ENCODE data around the gene MRPL12. TPM values are rescaled to one million over a fixed set of nuclear protein-coding genes. Genes with fewer than 3 reads are reported as not detected.
A peak's percentile ranks its signal among the peaks of the same experiment; 100 is the strongest.

The MRPL12 gene
- total and polyA plus RNA-seq, 2 experiments from 2014 or later = 4.3 to 78.5 TPM

DNA sequence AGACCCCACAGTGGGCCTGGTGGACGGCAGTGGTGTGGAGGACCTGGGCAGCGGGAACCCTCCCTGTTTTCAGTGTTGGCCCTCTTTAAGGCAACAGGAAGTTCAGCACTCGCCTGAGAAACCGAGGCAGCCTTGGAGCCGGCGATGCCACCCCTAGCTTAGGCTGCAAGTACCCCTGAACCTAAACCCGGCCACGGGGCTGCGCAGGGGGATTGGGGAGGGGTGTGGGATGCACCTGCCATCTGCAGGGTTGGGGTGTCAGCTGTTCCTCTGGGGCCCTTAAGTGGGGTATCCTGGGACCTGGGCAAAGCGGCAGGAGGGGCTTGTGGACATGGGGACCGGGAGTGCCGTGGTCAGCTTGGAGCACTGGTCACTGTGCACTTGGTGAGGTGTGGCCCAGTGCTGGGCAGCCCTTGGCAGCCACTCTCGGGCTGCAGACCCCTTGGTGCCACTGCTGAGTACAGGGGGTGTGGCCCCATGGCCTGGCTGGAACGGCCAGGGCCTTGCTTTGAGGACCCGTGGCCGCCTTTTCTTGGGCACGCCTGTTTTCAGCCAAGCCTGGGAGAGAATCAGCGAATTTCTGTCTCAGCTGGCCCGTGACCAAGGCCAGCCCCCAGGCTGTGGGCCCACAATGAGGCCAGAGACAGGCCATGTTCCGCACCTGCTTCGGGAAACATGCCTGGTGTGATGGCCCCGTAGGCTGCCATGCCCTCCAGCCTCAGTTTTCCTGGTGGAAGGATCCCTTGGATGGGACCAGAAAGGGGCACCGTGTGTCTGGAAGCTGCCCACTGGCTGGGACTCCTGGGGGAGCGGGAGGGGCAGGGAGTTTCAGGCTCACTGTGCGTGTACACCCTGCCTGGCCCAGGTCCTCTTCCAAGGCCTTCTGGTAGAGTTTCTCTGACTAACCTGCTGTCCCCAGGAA, 4.8 kb downstream of the MRPL12 start:
- Histone ChIP-seq H2AFZ (no peak overlapping the region), H3K27ac (no peak overlapping the region), H4K20me1 (ENCODE audit: insufficient read depth) (no peaks in the 10 kb centered on the region), H3F3A (ENCODE audit: insufficient read depth) (no peaks in the 10 kb centered on the region), H3K4me2 (ENCODE audit: unreplicated experiment) (no peak overlapping the region), H3K27me3 (replicated peaks; ENCODE audit: insufficient read depth) (no peaks in the 10 kb centered on the region), H3K4me1 (ENCODE audit: insufficient read depth) (peaks cover 20% of the 10 kb centered on the region), H3K9me3 (ENCODE audit: low read depth) (no peaks in the 10 kb centered on the region), H3K36me3 (ENCODE audit: low read depth) (no peaks in the 10 kb centered on the region; the same call in 1 of the 2 replicates), H3K79me2 (ENCODE audit: insufficient read depth) (peaks cover 25% of the 10 kb centered on the region), H3K9ac (no peak overlapping the region), H3K9me2 (ENCODE audit: insufficient read depth) (no peaks in the 10 kb centered on the region), H3K4me3 (no peak overlapping the region)
- TF ChIP-seq EZH2 (IDR thresholded peaks at IDR 0.05; ENCODE audit: insufficient read depth, poor library complexity, severe bottlenecking) = no peak
- TF ChIP-seq EZH2phosphoT487 (IDR thresholded peaks at IDR 0.05; ENCODE audit: insufficient read depth, low read depth) = no peak
- in situ Hi-C loops (cut with MboI) = no loop called here
- no peak for DNase-seq
- 74 to 83% methylated on average over 21 to 25 of the region's 25 CpGs for WGBS, 2 experiments (ENCODE audit: low coverage in 1 of 2, low lambda C conversion rate in 2 of 2, missing lambda C conversion rate in 2 of 2)

DNA sequence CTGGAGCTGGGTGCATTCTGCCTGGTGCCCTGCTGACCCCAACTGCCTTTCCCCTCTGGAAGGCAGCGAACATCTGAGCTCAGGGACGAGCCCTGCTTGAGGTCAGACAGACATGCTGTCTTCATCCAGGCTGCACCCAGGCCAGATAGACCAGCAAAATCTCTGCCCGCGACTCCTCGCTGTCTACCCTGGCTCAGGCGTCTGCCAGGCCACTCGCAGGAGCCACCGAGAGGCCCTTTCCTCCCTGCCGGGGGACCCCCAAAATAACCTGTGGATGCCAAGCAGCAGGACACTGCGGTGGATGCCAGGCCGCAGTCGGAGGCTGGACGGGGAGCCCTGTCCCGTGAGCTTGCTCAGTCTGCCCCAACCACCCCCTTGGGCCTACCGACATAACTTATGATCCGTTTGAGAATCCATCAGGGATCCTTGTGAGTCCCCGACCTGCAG, 5.6 kb downstream of the MRPL12 start:
- Histone ChIP-seq H3F3A (ENCODE audit: insufficient read depth) (no peaks in the 10 kb centered on the region), H2AFZ (no peak overlapping the region), H3K36me3 (ENCODE audit: low read depth) (no peaks in the 10 kb centered on the region; the same call in 1 of the 2 replicates), H3K4me2 (ENCODE audit: unreplicated experiment) (no peak overlapping the region), H3K4me1 (ENCODE audit: insufficient read depth) (peaks cover 22% of the 10 kb centered on the region), H3K27ac (no peak overlapping the region), H3K79me2 (ENCODE audit: insufficient read depth) (peaks cover 20% of the 10 kb centered on the region), H3K27me3 (replicated peaks; ENCODE audit: insufficient read depth) (no peaks in the 10 kb centered on the region), H4K20me1 (ENCODE audit: insufficient read depth) (no peaks in the 10 kb centered on the region), H3K9ac (no peak overlapping the region), H3K4me3 (no peak overlapping the region), H3K9me3 (ENCODE audit: low read depth) (no peaks in the 10 kb centered on the region), H3K9me2 (ENCODE audit: insufficient read depth) (no peaks in the 10 kb centered on the region)
- in situ Hi-C loops (cut with MboI) = no loop called here
- WGBS, 2 experiments (ENCODE audit: low coverage in 1 of 2, low lambda C conversion rate in 2 of 2, missing lambda C conversion rate in 2 of 2) = 72 to 77% methylated on average over 17 of the region's 17 CpGs
- TF ChIP-seq EZH2 (IDR thresholded peaks at IDR 0.05; ENCODE audit: insufficient read depth, poor library complexity, severe bottlenecking) (no peak), EZH2phosphoT487 (IDR thresholded peaks at IDR 0.05; ENCODE audit: insufficient read depth, low read depth) (no peak)
- DNase-seq = no peak

DNA sequence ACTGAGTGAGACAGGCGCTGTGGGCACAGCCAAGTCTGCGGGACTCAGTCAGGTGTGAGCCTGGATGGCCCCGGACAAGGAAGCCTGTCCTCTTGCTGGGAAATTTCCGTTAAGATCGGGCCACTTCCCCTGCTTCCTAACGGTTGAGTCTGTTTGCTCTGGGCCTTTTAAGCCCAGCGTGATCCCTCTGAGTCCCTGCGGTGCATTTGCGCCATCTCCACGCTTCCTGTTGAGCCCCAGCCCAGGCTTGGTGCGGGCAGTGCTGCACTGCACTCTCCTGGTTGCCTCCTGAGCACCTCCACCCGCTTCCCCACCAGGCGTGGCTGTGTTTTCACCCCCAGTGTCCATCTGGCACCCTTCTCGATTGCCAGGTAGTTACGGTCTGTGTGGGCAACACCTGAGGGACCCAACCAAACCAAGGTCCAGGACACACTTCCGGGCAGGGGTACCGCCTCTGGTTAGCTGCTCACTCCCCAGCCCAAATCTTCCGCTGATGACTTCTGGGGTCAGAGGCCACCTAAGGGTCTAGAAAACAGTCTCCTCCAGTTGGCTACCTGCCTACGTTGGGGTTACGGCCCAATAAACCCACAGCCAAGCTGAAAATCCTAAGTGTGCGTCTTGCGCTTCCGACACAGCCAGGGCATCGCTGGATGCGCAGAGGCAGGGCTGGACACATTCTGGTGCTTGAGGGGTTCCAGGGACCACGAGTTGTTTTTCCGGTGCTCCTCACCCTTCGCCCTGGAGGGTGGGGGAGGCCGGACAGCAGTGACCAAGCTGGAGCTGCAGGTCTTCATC, 7.5 kb downstream of the MRPL12 start:
- TF ChIP-seq EZH2phosphoT487 (IDR thresholded peaks at IDR 0.05; ENCODE audit: insufficient read depth, low read depth) (no peak), EZH2 (IDR thresholded peaks at IDR 0.05; ENCODE audit: insufficient read depth, poor library complexity, severe bottlenecking) (no peak)
- Histone ChIP-seq H3K4me3 (0 out of 2 replicates have a peak overlapping the region, but pooled peaks have one; percentile 76), H3K79me2 (ENCODE audit: insufficient read depth) (0 out of 2 replicates have a peak, but pooled peaks cover under 1% of the 10 kb centered on the region), H3K27me3 (replicated peaks; ENCODE audit: insufficient read depth) (no peaks in the 10 kb centered on the region), H3K9me3 (ENCODE audit: low read depth) (no peaks in the 10 kb centered on the region), H3K27ac (no peak overlapping the region), H4K20me1 (ENCODE audit: insufficient read depth) (no peaks in the 10 kb centered on the region), H3K9ac (peak overlapping the region; percentile 58), H3K4me2 (ENCODE audit: unreplicated experiment) (peak overlapping the region; percentile 82), H3K36me3 (ENCODE audit: low read depth) (no peaks in the 10 kb centered on the region; the same call in 1 of the 2 replicates), H3K9me2 (ENCODE audit: insufficient read depth) (no peaks in the 10 kb centered on the region), H3K4me1 (ENCODE audit: insufficient read depth) (peaks cover 16% of the 10 kb centered on the region), H3F3A (ENCODE audit: insufficient read depth) (no peaks in the 10 kb centered on the region), H2AFZ (no peak overlapping the region)
- WGBS, 2 experiments (ENCODE audit: low coverage in 1 of 2, low lambda C conversion rate in 2 of 2, missing lambda C conversion rate in 2 of 2) = 7 to 9% methylated on average over 29 of the region's 29 CpGs
- in situ Hi-C loops (cut with MboI) = no loop called here
- peak; percentile 64 for DNase-seq

DNA sequence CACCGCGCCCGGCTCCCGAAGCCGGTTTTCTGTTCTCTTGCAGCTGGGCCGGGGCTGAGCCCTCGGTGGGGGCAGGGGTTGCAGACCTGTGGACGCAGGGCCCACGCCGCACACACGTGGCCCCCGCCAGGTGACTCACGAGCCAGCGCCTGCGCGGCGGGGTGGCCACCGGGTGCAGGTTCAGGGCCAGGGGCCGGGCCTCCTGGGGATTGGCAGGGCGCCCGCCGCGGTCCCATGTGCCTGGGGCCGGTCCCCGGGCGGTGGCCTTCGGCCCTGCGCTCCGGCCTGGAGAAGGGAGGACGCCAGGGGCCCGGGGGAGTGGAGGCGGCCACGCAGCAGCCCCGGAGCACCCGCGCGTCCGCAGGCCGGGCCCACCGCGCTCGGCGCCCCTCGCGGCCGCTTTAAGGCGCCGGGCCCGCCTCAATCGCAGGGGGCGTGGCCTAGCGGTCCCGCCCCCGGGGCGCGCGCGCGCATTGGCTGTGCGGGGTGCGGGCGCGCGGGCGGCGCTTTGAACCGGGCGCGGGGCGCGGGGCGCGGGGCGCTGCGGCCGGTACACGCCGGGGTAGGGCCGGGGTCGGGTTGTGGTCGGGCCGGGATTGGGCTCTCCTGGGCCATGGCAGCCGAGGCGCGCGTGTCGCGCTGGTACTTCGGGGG, 8.8 kb downstream of the MRPL12 start, which contains the start of gene SLC25A10:
Gene SLC25A10, plus strand, starts transcription at position 471 of the 654 bp plus-strand sequence. Its CDS starts 143 bp downstream, at position 614.
- peak within 1 kb of the TSS; percentile 45 for H3K27ac ChIP-seq
- no peaks in the 10 kb centered on the region for H3F3A ChIP-seq (ENCODE audit: insufficient read depth)
- H3K9me3 ChIP-seq (ENCODE audit: low read depth) = no peaks in the 10 kb centered on the region
- peaks cover 16% of the 10 kb centered on the region for H3K4me1 ChIP-seq (ENCODE audit: insufficient read depth)
- no peaks in the 10 kb centered on the region for H3K36me3 ChIP-seq (ENCODE audit: low read depth)
- no peaks in the 10 kb centered on the region for H4K20me1 ChIP-seq (ENCODE audit: insufficient read depth)
- peak within 1 kb of the TSS; percentile 76 for H3K4me3 ChIP-seq
- peak within 1 kb of the TSS; percentile 76 for H2AFZ ChIP-seq
- TF ChIP-seq EZH2 (IDR thresholded peaks at IDR 0.05; ENCODE audit: insufficient read depth, poor library complexity, severe bottlenecking) = no peak
- no peak for TF ChIP-seq EZH2phosphoT487 (IDR thresholded peaks at IDR 0.05; ENCODE audit: insufficient read depth, low read depth)
- H3K9me2 ChIP-seq (ENCODE audit: insufficient read depth) = no peaks in the 10 kb centered on the region
- peak within 1 kb of the TSS; percentile 63 for H3K9ac ChIP-seq
- H3K4me2 ChIP-seq (ENCODE audit: unreplicated experiment) = peak within 1 kb of the TSS; percentile 82
- no peaks in the 10 kb centered on the region for H3K79me2 ChIP-seq (ENCODE audit: insufficient read depth)
- in situ Hi-C loops (cut with MboI) = no loop called here
- no peaks in the 10 kb centered on the region for H3K27me3 ChIP-seq (replicated peaks; ENCODE audit: insufficient read depth)
- peak; percentile 90 for DNase-seq
- WGBS, 2 experiments (ENCODE audit: low coverage in 1 of 2, low lambda C conversion rate in 2 of 2, missing lambda C conversion rate in 2 of 2) = 2 to 6% methylated on average over 20 to 50 of the region's 89 CpGs

Data from GM23248 (cell line).